ENCODE measurements around the gene KATNB1. TPM values are rescaled to one million over a fixed set of nuclear protein-coding genes. Genes with fewer than 3 reads are reported as not detected.

KATNB1 gene
- total and polyA plus RNA-seq, 2 experiments from 2014 or later, result 31.4 to 65.9 TPM

- no peak for TF ChIP-seq ZNF462 (CRISPR knock-in tag; IDR thresholded peaks at IDR 0.05)
Observed at GRCh38 chr16:57743458-57743857, 7.9 kb downstream of the KATNB1 start (continued).

- DNase-seq (ENCODE audit: low spot score), result no peak
- no peak overlapping the region for H3K4me3 ChIP-seq
- no peaks in the 10 kb centered on the region for H3F3A ChIP-seq (replicated peaks; ENCODE audit: low read depth)
- no peak overlapping the region for H3K4me2 ChIP-seq
- H3K79me2 ChIP-seq (replicated peaks; ENCODE audit: insufficient read depth), result no peaks in the 10 kb centered on the region
- H3K27me3 ChIP-seq (ENCODE audit: insufficient read depth), result no peaks in the 10 kb centered on the region
- Mint-ChIP-seq H3K4me3 (no peak overlapping the region), H3K9me3 (no peaks in the 10 kb centered on the region), H3K36me3 (ENCODE audit: low read depth) (peaks cover 13% of the 10 kb centered on the region; the same call in 2 of the 3 replicates), H3K27me3 (ENCODE audit: insufficient read depth, low read depth, poor library complexity) (peaks cover 6% of the 10 kb centered on the region), H3K4me1 (no peaks in the 10 kb centered on the region; the same call in 2 of the 3 replicates), H3K27ac (no peak overlapping the region)
- no peak overlapping the region for H3K27ac ChIP-seq (ENCODE audit: low read depth)
- no peak for ATAC-seq
- no peaks in the 10 kb centered on the region for H3K4me1 ChIP-seq (ENCODE audit: insufficient read depth)
- no peaks in the 10 kb centered on the region; the same call in 1 of the 2 replicates for H4K20me1 ChIP-seq (replicated peaks; ENCODE audit: insufficient read depth)
- H3K36me3 ChIP-seq (ENCODE audit: insufficient read depth), result 0 out of 2 replicates have a peak, but pooled peaks cover 7% of the 10 kb centered on the region
- no peak overlapping the region for H2AFZ ChIP-seq
- H3K9me2 ChIP-seq (ENCODE audit: insufficient read depth), result no peaks in the 10 kb centered on the region
- TF ChIP-seq ETS1 (IDR thresholded peaks at IDR 0.05), result no peak
- no peak for TF ChIP-seq STAT1 (IDR thresholded peaks at IDR 0.05; ENCODE audit: unreplicated experiment)
- TF ChIP-seq NANOG (IDR thresholded peaks at IDR 0.05; ENCODE audit: borderline replicate concordance), result no peak
- TF ChIP-seq ZNF114 (CRISPR knock-in tag; IDR thresholded peaks at IDR 0.05), result no peak
- no peak for TF ChIP-seq JUNB (IDR thresholded peaks at IDR 0.05; ENCODE audit: unreplicated experiment)
- TF ChIP-seq ZNF331 (CRISPR knock-in tag; IDR thresholded peaks at IDR 0.05; ENCODE audit: low read depth), result no peak
- TF ChIP-seq CREB1 (CRISPR knock-in tag; IDR thresholded peaks at IDR 0.05; ENCODE audit: low read depth), result no peak
- no peak for TF ChIP-seq CTCF (conservative IDR thresholded peaks at IDR 0.05; ENCODE audit: low read depth in 2 of 2)
- TF ChIP-seq EZH2 (IDR thresholded peaks at IDR 0.05; ENCODE audit: low read depth, unreplicated experiment), result no peak
- TF ChIP-seq POLR2AphosphoS5 (IDR thresholded peaks at IDR 0.05; ENCODE audit: low read depth), result no peak
- TF ChIP-seq EZH2phosphoT487 (IDR thresholded peaks at IDR 0.05; ENCODE audit: unreplicated experiment), result no peak
Observed at GRCh38 chr16:57743886-57744641, 8.5 kb downstream of the KATNB1 start.

Measured in GM23338 (cell line).